Liver (tissue), 9 donors: ENCODE results near the gene PHKB. TPM values are rescaled to one million over a fixed set of nuclear protein-coding genes. Genes with fewer than 3 reads are reported as not detected.

Experiments used
- DNase-seq: peaks from one replicate; pipeline ENCODE4 v3.0.0-alpha.2; 2017; ENCODE audit warnings: low spot score
- H3K27ac ChIP-seq, 2 donors: one replicate each; pipeline ENCODE4 v1.7.0; 2013; ENCODE audit warnings: inconsistent platforms in 2 of 2, low read length in 2 of 2, control low read depth in 1 of 2, low read depth in 1 of 2, mild to moderate bottlenecking in 1 of 2
- H3K27me3 ChIP-seq, 4 donors: one replicate each; pipeline versions ENCODE4 v1.6.1 to v1.7.0; 2013; ENCODE audit warnings: low read length in 3 of 4, inconsistent platforms in 1 of 4, mild to moderate bottlenecking in 1 of 4, moderate library complexity in 1 of 4; ENCODE audit not compliant: control insufficient read depth in 4 of 4, insufficient read depth in 4 of 4
- H3K36me3 ChIP-seq, 4 donors: one replicate each; pipeline versions ENCODE4 v1.6.1 to v1.7.0; 2013; ENCODE audit warnings: low read length in 3 of 4, mild to moderate bottlenecking in 3 of 4, low read depth in 1 of 4, moderate library complexity in 1 of 4; ENCODE audit not compliant: control insufficient read depth in 4 of 4, insufficient read depth in 3 of 4
- H3K4me1 ChIP-seq, 4 donors: one replicate each; pipeline versions ENCODE4 v1.6.1 to v1.7.0; 2013; ENCODE audit warnings: low read length in 3 of 4, mild to moderate bottlenecking in 3 of 4, moderate library complexity in 1 of 4; ENCODE audit not compliant: control insufficient read depth in 4 of 4, insufficient read depth in 4 of 4
- H3K4me3 ChIP-seq, 3 donors: one replicate each; pipeline versions ENCODE4 v1.6.1 to v1.7.0; 2013; ENCODE audit warnings: low read length in 3 of 3, control low read depth in 1 of 3, low read depth in 1 of 3, mild to moderate bottlenecking in 1 of 3
- H3K9ac ChIP-seq, 2 donors: one replicate each; pipeline ENCODE4 v1.7.0; 2013; ENCODE audit warnings: low read length in 2 of 2, mild to moderate bottlenecking in 2 of 2, moderate library complexity in 2 of 2, control low read depth in 1 of 2, low read depth in 1 of 2
- H3K9me3 ChIP-seq, 4 donors: one replicate each; pipeline versions ENCODE4 v1.6.1 to v1.7.0; 2013; ENCODE audit warnings: low read length in 3 of 4; ENCODE audit not compliant: control insufficient read depth in 4 of 4
- ATF3 ChIP-seq: IDR thresholded peaks from 2 replicates; pipeline ENCODE4 v1.6.1; 2016; ENCODE audit warnings: antibody characterized with exemption
- CTCF ChIP-seq: fragments of 150-350 bp; IDR thresholded peaks from 2 replicates; pipeline ENCODE4 v1.5.1; 2017; ENCODE audit warnings: improper control_type of control experiment, low read depth, low read length; ENCODE audit not compliant: missing input control
- EGR1 ChIP-seq, 2 donors: IDR thresholded peaks; 2 replicates each; pipeline ENCODE4 v1.6.1; 2016 to 2018; ENCODE audit warnings: antibody characterized with exemption in 2 of 2, low read depth in 2 of 2
- FOXA1 ChIP-seq: IDR thresholded peaks from 2 replicates; pipeline ENCODE4 v1.6.1; 2016; ENCODE audit warnings: antibody characterized with exemption
- FOXA2 ChIP-seq: IDR thresholded peaks from 2 replicates; pipeline ENCODE4 v1.6.1; 2016; ENCODE audit warnings: antibody characterized with exemption
- GABPA ChIP-seq, 2 donors: IDR thresholded peaks in 1 of 2; conservative IDR thresholded peaks in 1 of 2; 2 replicates each; pipeline ENCODE4 v1.6.1; 2016; ENCODE audit warnings: antibody characterized with exemption in 2 of 2, mild to moderate bottlenecking in 1 of 2, moderate library complexity in 1 of 2
- HNF4A ChIP-seq, 2 donors: conservative IDR thresholded peaks; 2 replicates each; pipeline ENCODE4 v1.6.1; 2016; ENCODE audit warnings: antibody characterized with exemption in 2 of 2, mild to moderate bottlenecking in 2 of 2
- HNF4G ChIP-seq: IDR thresholded peaks from 2 replicates; pipeline ENCODE4 v1.6.1; 2016; ENCODE audit warnings: antibody characterized with exemption
- JUND ChIP-seq, 2 donors: IDR thresholded peaks; 2 replicates each; pipeline ENCODE4 v1.6.1; 2016; ENCODE audit warnings: antibody characterized with exemption in 2 of 2
- MAX ChIP-seq: IDR thresholded peaks from 2 replicates; pipeline ENCODE4 v1.6.1; 2016; ENCODE audit warnings: antibody characterized with exemption
- NR2F2 ChIP-seq: IDR thresholded peaks from 2 replicates; pipeline ENCODE4 v1.6.1; 2016; ENCODE audit warnings: antibody characterized with exemption
- RAD21 ChIP-seq, 2 donors: IDR thresholded peaks; 2 replicates each; pipeline ENCODE4 v1.6.1; 2016; ENCODE audit warnings: antibody characterized with exemption in 2 of 2, mild to moderate bottlenecking in 2 of 2
- REST ChIP-seq: IDR thresholded peaks from 2 replicates; pipeline ENCODE4 v1.6.1; 2016; ENCODE audit warnings: antibody characterized with exemption, mild to moderate bottlenecking
- RXRA ChIP-seq, 2 donors: IDR thresholded peaks; 2 replicates each; pipeline ENCODE4 v1.6.1; 2017 to 2018; ENCODE audit warnings: antibody characterized with exemption in 2 of 2, mild to moderate bottlenecking in 1 of 2
- SP1 ChIP-seq: IDR thresholded peaks from 2 replicates; pipeline ENCODE4 v1.6.1; 2018; ENCODE audit warnings: antibody characterized with exemption, mild to moderate bottlenecking
- TAF1 ChIP-seq: conservative IDR thresholded peaks from 2 replicates; pipeline ENCODE4 v1.6.1; 2016; ENCODE audit warnings: antibody characterized with exemption, mild to moderate bottlenecking
- YY1 ChIP-seq: IDR thresholded peaks from 2 replicates; pipeline ENCODE4 v1.6.1; 2016; ENCODE audit warnings: antibody characterized with exemption, mild to moderate bottlenecking
- WGBS: extraction: QIAGEN DNeasy Blood & Tissue Kit; methylation state at CpG from one replicate; pipeline ENCODE4 v1.1.7; 2013; 5-methylcytosine and 5-hydroxymethylcytosine counted together
- polyA plus RNA-seq, 2 donors: library from polyadenylated mRNA; stranded (reverse) in 1 of 2; unstranded in 1 of 2; fragments of 200-250 nt in 1 of 2; fragments of >200 nt in 1 of 2; fragmentation: Nextera tagmentation in 1 of 2; extraction: Ambion mirVana in 1 of 2; gene quantifications; one replicate each; pipeline versions ENCODE4 v1.2.1 to v1.2.3, GENCODE V29; 2013 to 2015
- total RNA-seq, 2 donors: library from RNA; depleted of rRNA; stranded (reverse); fragments of >200 nt; gene quantifications; one replicate each; pipeline ENCODE4 v1.2.3, GENCODE V29; 2014
- TF ChIP-seq, protein P1 (sequence below): IDR thresholded peaks from 2 replicates; pipeline ENCODE4 v1.6.1; 2016; ENCODE audit warnings: antibody characterized with exemption
- donor health status: healthy.
- donor health status: healthy.
- donor health status: healthy.
- donor health status: healthy.
- donor health status: healthy.

PHKB gene
- total and polyA plus RNA-seq, 4 donors, result 13.2 to 49.1 (median 29.0) TPM

DNA sequence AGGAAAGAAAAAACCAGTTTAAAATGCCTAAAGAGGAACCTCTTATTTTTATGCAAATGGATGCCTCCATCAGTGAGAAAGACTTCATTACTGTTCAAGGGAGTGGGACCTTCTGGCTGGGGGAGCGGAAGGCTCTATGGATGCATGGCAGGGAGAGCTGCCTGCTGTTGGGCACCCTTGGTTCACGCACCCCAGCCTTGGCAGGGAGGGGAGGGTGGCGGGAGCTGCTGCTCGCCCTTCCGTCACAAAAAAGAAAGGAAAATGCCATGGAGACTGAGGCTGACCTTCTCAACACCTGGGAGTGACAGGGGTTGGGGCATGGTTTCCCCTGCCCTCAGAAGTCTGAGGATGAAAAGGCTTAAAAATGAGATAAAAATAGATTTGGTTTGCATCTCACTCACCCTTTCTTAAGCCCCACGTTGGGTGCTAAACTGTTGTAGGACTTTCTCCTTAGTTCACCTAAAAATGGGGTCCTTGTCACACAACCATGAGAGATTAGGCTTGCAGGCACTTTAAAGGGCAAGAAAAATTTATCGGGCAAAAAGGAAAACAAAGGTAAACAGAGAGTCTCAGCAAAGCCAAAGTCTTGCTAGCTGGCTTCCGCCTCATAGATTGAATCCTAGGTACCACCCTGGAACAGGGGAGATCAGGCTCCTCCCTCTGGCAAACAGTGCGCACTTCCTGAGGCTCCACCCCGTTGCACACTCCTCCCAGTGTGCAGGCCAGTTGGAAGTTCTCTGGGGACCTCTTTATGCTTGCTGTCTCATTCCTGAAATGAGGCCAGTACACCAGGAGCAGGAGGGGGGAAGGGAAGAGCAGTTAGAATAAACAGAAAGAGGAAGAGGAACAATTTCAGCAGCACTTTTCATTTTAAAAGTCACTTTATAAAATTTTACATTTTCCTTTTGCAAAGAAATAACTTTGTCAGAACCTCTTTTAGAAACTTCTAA is 31.6 kb downstream of the PHKB start:
- Histone ChIP-seq H3K9me3 (peaks cover 1 to 23% (median 16%) of the 10 kb centered on the region in 4 donors), H3K9ac (no peak overlapping the region), H3K27me3 (no peaks in the 10 kb centered on the region), H3K27ac (no peak overlapping the region), H3K4me1 (no peaks in the 10 kb centered on the region), H3K4me3 (peak overlapping the region in 1 of 3 donors; percentile 1), H3K36me3 (peaks cover 0 to under 1% (median under 1%) of the 10 kb centered on the region in 4 donors)
- no peak for DNase-seq
- TF ChIP-seq, protein P1, sequence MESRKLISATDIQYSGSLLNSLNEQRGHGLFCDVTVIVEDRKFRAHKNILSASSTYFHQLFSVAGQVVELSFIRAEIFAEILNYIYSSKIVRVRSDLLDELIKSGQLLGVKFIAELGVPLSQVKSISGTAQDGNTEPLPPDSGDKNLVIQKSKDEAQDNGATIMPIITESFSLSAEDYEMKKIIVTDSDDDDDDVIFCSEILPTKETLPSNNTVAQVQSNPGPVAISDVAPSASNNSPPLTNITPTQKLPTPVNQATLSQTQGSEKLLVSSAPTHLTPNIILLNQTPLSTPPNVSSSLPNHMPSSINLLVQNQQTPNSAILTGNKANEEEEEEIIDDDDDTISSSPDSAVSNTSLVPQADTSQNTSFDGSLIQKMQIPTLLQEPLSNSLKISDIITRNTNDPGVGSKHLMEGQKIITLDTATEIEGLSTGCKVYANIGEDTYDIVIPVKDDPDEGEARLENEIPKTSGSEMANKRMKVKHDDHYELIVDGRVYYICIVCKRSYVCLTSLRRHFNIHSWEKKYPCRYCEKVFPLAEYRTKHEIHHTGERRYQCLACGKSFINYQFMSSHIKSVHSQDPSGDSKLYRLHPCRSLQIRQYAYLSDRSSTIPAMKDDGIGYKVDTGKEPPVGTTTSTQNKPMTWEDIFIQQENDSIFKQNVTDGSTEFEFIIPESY, result no peak
- peak; percentile 18 for TF ChIP-seq SP1
- peak; percentile 31 for TF ChIP-seq TAF1
- peak; percentile 12 to 36 for TF ChIP-seq RAD21 (IDR thresholded peaks at IDR 0.05)
- 87% methylated on average over 10 of the region's 10 CpGs for WGBS

DNA sequence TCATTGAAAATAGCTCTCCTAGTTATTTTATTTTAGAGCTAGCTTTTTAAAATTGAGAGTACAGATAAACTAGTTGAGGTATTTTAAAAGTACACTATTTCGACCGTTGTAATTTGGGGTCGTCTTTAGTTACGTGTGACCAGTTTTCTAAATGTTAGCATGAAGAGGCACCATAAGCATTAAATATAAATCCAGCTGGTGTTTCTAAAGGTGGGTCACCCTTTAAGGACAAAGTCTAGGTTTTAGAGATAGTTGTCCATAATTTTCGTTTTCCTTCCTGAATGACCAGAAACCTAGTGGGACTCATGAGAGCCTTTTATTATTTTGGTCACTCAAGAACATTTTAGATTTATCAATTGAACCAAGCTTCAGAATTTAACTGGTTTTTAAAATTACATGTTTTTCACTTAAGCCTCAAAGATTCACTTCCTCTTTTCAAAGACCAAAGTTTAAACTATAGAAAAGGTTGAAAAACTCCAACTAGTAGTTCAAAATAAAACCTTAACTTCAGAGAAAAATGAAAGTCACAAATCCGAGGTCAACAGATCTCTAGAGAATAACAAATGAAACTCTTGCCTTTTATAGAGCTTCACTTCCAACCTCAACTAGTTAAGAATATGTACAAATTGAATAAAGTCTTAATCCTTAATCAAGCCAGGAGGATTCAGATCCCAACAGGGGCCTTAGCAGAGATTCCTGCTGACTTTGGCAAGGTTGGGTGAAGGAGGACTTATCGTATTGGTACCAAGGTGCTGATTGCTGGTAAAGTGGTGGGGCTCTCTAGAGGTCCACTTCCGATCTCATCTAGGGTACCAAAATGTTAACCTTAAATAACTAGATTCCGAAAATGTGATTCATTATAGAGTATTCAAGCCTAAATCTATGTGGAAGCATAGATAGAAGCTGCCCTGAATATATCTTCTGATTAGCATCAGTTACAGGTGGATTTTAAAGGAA is 32.5 kb downstream of the PHKB start:
- WGBS, result 86% methylated on average over 9 of the region's 9 CpGs
- DNase-seq, result no peak

More for the DNA sequence above, 32.5 kb downstream of the PHKB start:
- Histone ChIP-seq H3K27ac (no peak overlapping the region), H3K4me3 (no peak overlapping the region), H3K27me3 (no peaks in the 10 kb centered on the region), H3K9ac (no peak overlapping the region), H3K36me3 (peaks cover 0 to 7% (median 2%) of the 10 kb centered on the region in 4 donors), H3K9me3 (peaks cover 1 to 23% (median 13%) of the 10 kb centered on the region in 4 donors), H3K4me1 (no peaks in the 10 kb centered on the region)
- no peak for TF ChIP-seq RAD21 (IDR thresholded peaks at IDR 0.05)
- no peak for TF ChIP-seq GABPA (IDR thresholded peaks at IDR 0.05 in 1 of 2, conservative IDR thresholded peaks at IDR 0.05 in 1 of 2)
- no peak for TF ChIP-seq RXRA (IDR thresholded peaks at IDR 0.05)
- TF ChIP-seq MAX, result no peak
- TF ChIP-seq REST, result no peak
- no peak for TF ChIP-seq FOXA2
- TF ChIP-seq TAF1, result no peak
- no peak for TF ChIP-seq EGR1 (IDR thresholded peaks at IDR 0.05; ENCODE audit: low read depth in 2 of 2)
- TF ChIP-seq, protein P1, result no peak
- TF ChIP-seq FOXA1, result no peak
- TF ChIP-seq SP1, result no peak
- TF ChIP-seq NR2F2, result no peak
- TF ChIP-seq YY1, result no peak
- no peak for TF ChIP-seq HNF4G
- no peak for TF ChIP-seq JUND (IDR thresholded peaks at IDR 0.05)
- TF ChIP-seq HNF4A (conservative IDR thresholded peaks at IDR 0.05), result no peak
- TF ChIP-seq CTCF, result no peak
- no peak for TF ChIP-seq ATF3
